SK-N-SH (cell line): Measurements from ENCODE around the gene MYOM1. TPM values are rescaled to one million over a fixed set of nuclear protein-coding genes. Genes with fewer than 3 reads are reported as not detected.

ENCODE experiments used
- CTCF ChIA-PET: fragments of 300-600, 350-600 bp; formaldehyde crosslinking; extraction: SDS; loops from one replicate; lab custom pipeline; 2021; lab: Yijun Ruan, JAX
- POLR2A ChIA-PET: fragments of 350-600 bp; sonication (Branson Sonifier 250); formaldehyde crosslinking; extraction: SDS; loops from one replicate; lab custom pipeline; 2020; ENCODE audit warnings: antibody characterized with exemption, inconsistent platforms; lab: Yijun Ruan, JAX
- DNase-seq: peaks from one replicate; pipeline ENCODE4 v3.0.0; 2012
- H2AFZ ChIP-seq: fragments of 200-600 bp; sonication (generic); 2 replicates; pipeline ENCODE4 v1.8.1; 2016; ENCODE audit warnings: antibody characterized with exemption, mild to moderate bottlenecking, low read depth
- H3F3A ChIP-seq: fragments of 200-600 bp; sonication (generic); replicated peaks from 2 replicates; pipeline ENCODE3; 2016; ENCODE audit warnings: antibody characterized with exemption, mild to moderate bottlenecking; ENCODE audit not compliant: insufficient read depth
- H3K27ac ChIP-seq, 2 experiments: fragments of 200-500 bp in 1 of 2; fragments of 200-600 bp in 1 of 2; sonication (Bioruptor generic) in 1 of 2; sonication (generic), shearing (Covaris generic) in 1 of 2; 2 replicates each; pipeline versions ENCODE4 v1.5.1 to v1.6.1; 2014 to 2016; ENCODE audit warnings: low read depth in 2 of 2, inconsistent platforms in 1 of 2, low read length in 1 of 2, mild to moderate bottlenecking in 1 of 2, mixed read lengths in 1 of 2
- H3K27me3 ChIP-seq: fragments of 200-600 bp; sonication (generic), shearing (Covaris generic); 2 replicates; pipeline ENCODE4 v1.6.1; 2016; ENCODE audit warnings: mixed run types; ENCODE audit not compliant: insufficient read depth
- H3K36me3 ChIP-seq, 2 experiments: fragments of 200-500 bp in 1 of 2; fragments of 200-600 bp in 1 of 2; sonication (Bioruptor generic) in 1 of 2; sonication (generic) in 1 of 2; replicated peaks in 1 of 2; 2 replicates each; pipeline versions ENCODE3 to v1.5.1; 2014 to 2016; ENCODE audit warnings: low read length in 1 of 2, mild to moderate bottlenecking in 1 of 2; ENCODE audit not compliant: insufficient read depth in 2 of 2, control insufficient read depth in 1 of 2
- H3K4me1 ChIP-seq, 2 experiments: fragments of 200-500 bp in 1 of 2; fragments of 200-600 bp in 1 of 2; sonication (Bioruptor generic) in 1 of 2; sonication (generic), shearing (Covaris generic) in 1 of 2; 2 replicates each; pipeline versions ENCODE4 v1.5.1 to v1.6.1; 2014 to 2016; ENCODE audit warnings: low read depth in 1 of 2, low read length in 1 of 2, mixed run types in 1 of 2; ENCODE audit not compliant: insufficient read depth in 2 of 2, control insufficient read depth in 1 of 2
- H3K4me2 ChIP-seq: fragments of 200-600 bp; sonication (generic), shearing (Covaris generic); 2 replicates; pipeline ENCODE4 v1.6.1; 2017; ENCODE audit warnings: mixed run types
- H3K4me3 ChIP-seq, 2 experiments: fragments of 200-500 bp in 1 of 2; fragments of 200-600 bp in 1 of 2; sonication (Bioruptor generic) in 1 of 2; sonication (generic), shearing (Covaris generic) in 1 of 2; 2 replicates each; pipeline versions ENCODE4 v1.5.1 to v1.8.1; 2014 to 2016; ENCODE audit warnings: low read depth in 2 of 2, inconsistent platforms in 1 of 2, low read length in 1 of 2, mild to moderate bottlenecking in 1 of 2, mixed read lengths in 1 of 2, moderate library complexity in 1 of 2
- H3K79me2 ChIP-seq: fragments of 200-600 bp; sonication (generic); 2 replicates; pipeline ENCODE4 v1.8.1; 2017; ENCODE audit warnings: mild to moderate bottlenecking; ENCODE audit not compliant: insufficient read depth
- H3K9ac ChIP-seq: fragments of 200-600 bp; sonication (generic); 2 replicates; pipeline ENCODE4 v1.6.1; 2017; ENCODE audit warnings: mixed run types
- H3K9me2 ChIP-seq: fragments of 200-600 bp; sonication (generic); 2 replicates; pipeline ENCODE4 v1.6.1; 2017; ENCODE audit warnings: mixed run types
- H3K9me3 ChIP-seq: fragments of 200-600 bp; sonication (generic); 2 replicates; pipeline ENCODE4 v1.6.1; 2017; ENCODE audit warnings: mixed run types, mild to moderate bottlenecking, moderate library complexity
- H4K20me1 ChIP-seq: fragments of 200-600 bp; sonication (generic); 2 replicates; pipeline ENCODE4 v1.6.1; 2017; ENCODE audit warnings: mild to moderate bottlenecking, mixed run types; ENCODE audit not compliant: insufficient read depth
- CHD2 ChIP-seq: fragments of 150-350 bp; IDR thresholded peaks from 2 replicates; pipeline ENCODE4 v1.6.1; 2018; ENCODE audit warnings: low read length; ENCODE audit not compliant: partially characterized antibody
- ELF1 ChIP-seq: IDR thresholded peaks from 2 replicates; pipeline ENCODE4 v1.4.0; 2012
- EP300 ChIP-seq, 2 experiments: IDR thresholded peaks; 2 replicates each; pipeline versions ENCODE4 v1.4.0 to v1.6.1; 2012; ENCODE audit warnings: borderline replicate concordance in 1 of 2, low read depth in 1 of 2, low read length in 1 of 2
- FOSL2 ChIP-seq: IDR thresholded peaks from 2 replicates; pipeline ENCODE4 v1.4.0; 2012; ENCODE audit warnings: low read depth, mild to moderate bottlenecking, moderate library complexity, borderline replicate concordance
- FOXJ3 ChIP-seq: sonication (generic); formaldehyde crosslinking; IDR thresholded peaks from 2 replicates; pipeline ENCODE4 v1.5.1; 2020; ENCODE audit warnings: mild to moderate bottlenecking, missing genetic modification reagents
- GABPA ChIP-seq: IDR thresholded peaks from 2 replicates; pipeline ENCODE4 v1.4.0; 2012; ENCODE audit warnings: low read depth, mild to moderate bottlenecking
- GATA2 ChIP-seq: sonication (generic); formaldehyde crosslinking; IDR thresholded peaks from 2 replicates; pipeline ENCODE4 v1.5.0; 2020; ENCODE audit warnings: mild to moderate bottlenecking, missing genetic modification reagents
- MEF2A ChIP-seq: IDR thresholded peaks from 2 replicates; pipeline ENCODE4 v1.4.0; 2012; ENCODE audit warnings: low read depth, borderline replicate concordance
- MXI1 ChIP-seq: IDR thresholded peaks from 2 replicates; pipeline ENCODE4 v1.6.1; 2012; ENCODE audit warnings: mild to moderate bottlenecking, low read depth, low read length, improper control_type of control experiment
- NFIC ChIP-seq: IDR thresholded peaks from 2 replicates; pipeline ENCODE4 v1.4.0; 2012; ENCODE audit warnings: borderline replicate concordance
- RFX5 ChIP-seq: IDR thresholded peaks from 2 replicates; pipeline ENCODE4 v1.6.1; 2012; ENCODE audit warnings: mild to moderate bottlenecking, improper control_type of control experiment, low read length
- RXRA ChIP-seq: IDR thresholded peaks from 2 replicates; pipeline ENCODE4 v1.4.0; 2012; ENCODE audit warnings: low read depth, mild to moderate bottlenecking, borderline replicate concordance
- TAF1 ChIP-seq: IDR thresholded peaks from 2 replicates; pipeline ENCODE4 v1.6.1; 2012; ENCODE audit warnings: low read depth, mild to moderate bottlenecking, low read length, moderate library complexity, borderline replicate concordance
- WGBS: methylation state at CpG from one replicate; pipeline ENCODE4 v1.1.6; 2017; ENCODE audit warnings: low lambda C conversion rate; 5-methylcytosine and 5-hydroxymethylcytosine counted together
- polyA plus RNA-seq, 3 experiments: library from polyadenylated mRNA; depleted of rRNA; stranded (reverse); fragments of >200 nt; gene quantifications; 2 replicates each; pipeline ENCODE4 v1.2.3, GENCODE V29; 2012
- TF ChIP-seq, protein P1 (sequence below): IDR thresholded peaks from 2 replicates; pipeline ENCODE4 v1.4.0; 2012; ENCODE audit warnings: low read depth, borderline replicate concordance
- TF ChIP-seq, protein P2 (sequence below): IDR thresholded peaks from 2 replicates; pipeline ENCODE4 v1.4.0; 2012; ENCODE audit warnings: low read depth, borderline replicate concordance
- TF ChIP-seq, protein P3 (sequence below): IDR thresholded peaks from 2 replicates; pipeline ENCODE4; 2012
- TF ChIP-seq, protein P4 (sequence below): fragments of 150-350 bp; IDR thresholded peaks from 2 replicates; pipeline ENCODE4 v1.6.1; 2016; ENCODE audit warnings: mild to moderate bottlenecking, low read depth, low read length

Gene MYOM1
- polyA plus RNA-seq, 1 of the 3 experiments (the other 2 are of a cell fraction), result 0.07 TPM

DNA sequence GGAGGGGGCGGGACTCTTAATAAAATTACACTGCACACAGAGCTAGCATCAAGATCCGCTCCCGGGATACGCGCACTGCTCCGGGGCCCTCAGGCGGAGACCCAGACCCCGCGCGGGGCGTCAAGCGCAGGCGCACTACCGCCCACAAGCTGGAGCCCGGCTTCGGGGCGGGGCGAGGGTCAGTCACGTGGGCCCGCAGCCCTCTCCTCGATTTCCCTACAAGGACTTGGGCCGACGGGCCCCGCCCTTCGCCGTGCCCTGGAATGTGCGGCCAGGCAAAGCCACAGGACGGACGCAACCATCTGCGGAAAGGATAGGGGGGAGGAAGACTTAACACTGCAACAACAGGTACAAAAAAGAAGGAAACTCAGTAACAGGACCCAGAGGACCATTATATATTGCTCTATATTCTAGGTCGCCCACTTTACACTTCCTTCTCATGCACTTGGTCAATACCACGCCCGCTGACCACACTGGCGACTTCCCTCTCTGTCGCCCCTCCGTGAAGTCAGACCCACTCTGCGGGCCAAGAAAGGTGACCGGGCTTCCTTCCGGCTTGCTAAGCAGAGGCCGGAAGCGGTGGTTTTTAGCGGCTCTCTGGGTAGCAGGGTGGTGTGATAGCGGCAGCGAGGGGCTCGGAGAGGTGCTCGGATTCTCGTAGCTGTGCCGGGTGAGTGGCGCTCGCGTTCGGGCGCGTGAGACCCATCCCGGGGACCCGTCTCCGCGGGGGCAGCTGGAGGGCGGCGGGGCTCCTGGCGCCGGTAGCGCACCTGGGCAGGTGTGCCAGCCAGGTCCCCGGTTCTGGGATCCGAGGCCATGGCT, 27.7 kb upstream of the MYOM1 start, which contains the start of gene MYL12A (continued):
- TF ChIP-seq, protein P1, sequence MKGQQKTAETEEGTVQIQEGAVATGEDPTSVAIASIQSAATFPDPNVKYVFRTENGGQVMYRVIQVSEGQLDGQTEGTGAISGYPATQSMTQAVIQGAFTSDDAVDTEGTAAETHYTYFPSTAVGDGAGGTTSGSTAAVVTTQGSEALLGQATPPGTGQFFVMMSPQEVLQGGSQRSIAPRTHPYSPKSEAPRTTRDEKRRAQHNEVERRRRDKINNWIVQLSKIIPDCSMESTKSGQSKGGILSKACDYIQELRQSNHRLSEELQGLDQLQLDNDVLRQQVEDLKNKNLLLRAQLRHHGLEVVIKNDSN, result peak; percentile 97
- TF ChIP-seq FOSL2 (no peak; the same call in 1 of the 2 replicates), FOXJ3 (CRISPR knock-in tag) (no peak), TAF1 (peak; percentile 97), RFX5 (no peak), CHD2 (no peak), MXI1 (peak; percentile 16; the same call in 1 of the 2 replicates)
- TF ChIP-seq, protein P2, sequence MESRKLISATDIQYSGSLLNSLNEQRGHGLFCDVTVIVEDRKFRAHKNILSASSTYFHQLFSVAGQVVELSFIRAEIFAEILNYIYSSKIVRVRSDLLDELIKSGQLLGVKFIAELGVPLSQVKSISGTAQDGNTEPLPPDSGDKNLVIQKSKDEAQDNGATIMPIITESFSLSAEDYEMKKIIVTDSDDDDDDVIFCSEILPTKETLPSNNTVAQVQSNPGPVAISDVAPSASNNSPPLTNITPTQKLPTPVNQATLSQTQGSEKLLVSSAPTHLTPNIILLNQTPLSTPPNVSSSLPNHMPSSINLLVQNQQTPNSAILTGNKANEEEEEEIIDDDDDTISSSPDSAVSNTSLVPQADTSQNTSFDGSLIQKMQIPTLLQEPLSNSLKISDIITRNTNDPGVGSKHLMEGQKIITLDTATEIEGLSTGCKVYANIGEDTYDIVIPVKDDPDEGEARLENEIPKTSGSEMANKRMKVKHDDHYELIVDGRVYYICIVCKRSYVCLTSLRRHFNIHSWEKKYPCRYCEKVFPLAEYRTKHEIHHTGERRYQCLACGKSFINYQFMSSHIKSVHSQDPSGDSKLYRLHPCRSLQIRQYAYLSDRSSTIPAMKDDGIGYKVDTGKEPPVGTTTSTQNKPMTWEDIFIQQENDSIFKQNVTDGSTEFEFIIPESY, result no peak
- TF ChIP-seq, protein P3, sequence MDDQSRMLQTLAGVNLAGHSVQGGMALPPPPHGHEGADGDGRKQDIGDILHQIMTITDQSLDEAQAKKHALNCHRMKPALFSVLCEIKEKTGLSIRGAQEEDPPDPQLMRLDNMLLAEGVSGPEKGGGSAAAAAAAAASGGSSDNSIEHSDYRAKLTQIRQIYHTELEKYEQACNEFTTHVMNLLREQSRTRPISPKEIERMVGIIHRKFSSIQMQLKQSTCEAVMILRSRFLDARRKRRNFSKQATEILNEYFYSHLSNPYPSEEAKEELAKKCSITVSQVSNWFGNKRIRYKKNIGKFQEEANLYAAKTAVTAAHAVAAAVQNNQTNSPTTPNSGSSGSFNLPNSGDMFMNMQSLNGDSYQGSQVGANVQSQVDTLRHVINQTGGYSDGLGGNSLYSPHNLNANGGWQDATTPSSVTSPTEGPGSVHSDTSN, result 0 out of 2 replicates have a peak, but pooled peaks have one; percentile 7
- TF ChIP-seq, all 33 proteins: peak for 17

DNA sequence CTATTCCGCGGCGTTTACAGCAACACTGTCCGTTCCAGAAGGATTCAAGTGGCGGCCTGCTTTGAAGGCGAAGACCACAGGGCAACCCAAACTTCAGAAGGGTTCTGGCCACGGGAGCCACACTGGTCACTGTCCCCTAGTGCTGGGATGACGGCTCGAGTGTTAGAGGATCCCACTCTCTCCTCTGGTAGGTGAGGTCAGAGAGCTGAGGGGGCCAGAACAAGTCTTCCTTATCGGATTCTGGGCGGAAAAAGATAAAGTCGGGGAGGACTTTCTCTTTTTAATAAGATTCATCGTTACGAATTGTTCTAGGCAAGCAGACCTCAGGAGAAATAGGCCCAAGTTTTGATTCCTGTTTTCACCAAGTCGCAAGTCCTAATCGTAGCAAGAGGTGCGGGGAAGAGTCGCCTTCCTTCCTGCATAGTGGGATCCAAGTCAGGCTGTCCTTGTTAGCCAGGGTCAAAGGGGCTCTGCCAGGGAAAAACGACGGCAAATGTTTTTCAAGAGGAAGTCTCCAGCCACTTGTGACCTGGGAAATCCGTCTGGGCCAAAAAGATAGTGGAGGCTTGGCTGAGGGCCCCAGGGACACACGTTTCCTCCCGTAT, 27.0 kb upstream of the MYOM1 start:
- no peaks in the 10 kb centered on the region for H3K27me3 ChIP-seq
- H3K9me2 ChIP-seq, result no peaks in the 10 kb centered on the region
- H2AFZ ChIP-seq, result peak overlapping the region; percentile 86
- peaks cover 12% of the 10 kb centered on the region for H4K20me1 ChIP-seq
- H3K79me2 ChIP-seq, result peaks cover 52% of the 10 kb centered on the region
- no peaks in the 10 kb centered on the region for H3K9me3 ChIP-seq
- peak overlapping the region; percentile 97 for H3K9ac ChIP-seq
- WGBS, result 66% methylated on average over 23 of the region's 23 CpGs
- H3K4me2 ChIP-seq, result peak overlapping the region; percentile 83
- POLR2A ChIA-PET, result interaction anchor here (0.8 kb wide), 1 partner anchor 8 kb away, joined by 3 read pairs; no protein-coding TSS in a partner anchor
- peak overlapping the region; percentile 94 to 98 for H3K27ac ChIP-seq
- H3K4me1 ChIP-seq, result peaks cover 10 to 17% of the 10 kb centered on the region in 2 experiments; a peak in 3 of 4 replicates
- CTCF ChIA-PET, result interaction anchor here (0.5 to 3.4 kb wide), 66 partner anchors 7 to 705 kb away, joined by 3 to 38 read pairs (median 5); partner anchors contain the start of genes METTL4, MYL12B, MYOM1 and NDC80
- TF ChIP-seq, protein P2, result no peak
- TF ChIP-seq RFX5 (no peak), EP300 (IDR thresholded peaks at IDR 0.05; ENCODE audit: borderline replicate concordance in 1 of 2, low read depth in 1 of 2, low read length in 1 of 2) (no peak), ELF1 (no peak), NFIC (no peak), GATA2 (CRISPR knock-in tag) (no peak), RXRA (no peak), MEF2A (no peak), GABPA (no peak)
- TF ChIP-seq, protein P4, sequence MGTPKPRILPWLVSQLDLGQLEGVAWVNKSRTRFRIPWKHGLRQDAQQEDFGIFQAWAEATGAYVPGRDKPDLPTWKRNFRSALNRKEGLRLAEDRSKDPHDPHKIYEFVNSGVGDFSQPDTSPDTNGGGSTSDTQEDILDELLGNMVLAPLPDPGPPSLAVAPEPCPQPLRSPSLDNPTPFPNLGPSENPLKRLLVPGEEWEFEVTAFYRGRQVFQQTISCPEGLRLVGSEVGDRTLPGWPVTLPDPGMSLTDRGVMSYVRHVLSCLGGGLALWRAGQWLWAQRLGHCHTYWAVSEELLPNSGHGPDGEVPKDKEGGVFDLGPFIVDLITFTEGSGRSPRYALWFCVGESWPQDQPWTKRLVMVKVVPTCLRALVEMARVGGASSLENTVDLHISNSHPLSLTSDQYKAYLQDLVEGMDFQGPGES, result no peak
- TF ChIP-seq, protein P3, result no peak
- peaks cover 43% of the 10 kb centered on the region for H3F3A ChIP-seq
- DNase-seq, result no peak
- H3K36me3 ChIP-seq, result peaks cover 7 to 11% of the 10 kb centered on the region in 2 experiments
- peak overlapping the region; percentile 96 to 100 for H3K4me3 ChIP-seq
